Mesothelial cell of epicardium (in vitro differentiated cells): Measurements from ENCODE around the gene ZFP28. TPM values are rescaled to one million over a fixed set of nuclear protein-coding genes. Genes with fewer than 3 reads are reported as not detected.

Experiments
- DNase-seq, 2 experiments: peaks; one replicate each; pipeline ENCODE4 v3.0.0; 2021; ENCODE audit warnings: low spot score in 2 of 2; ENCODE audit not compliant: unreplicated experiment in 2 of 2
- H3K27ac Mint-ChIP-seq: 2 replicates; pipeline ENCODE4 v1.8.0; 2021; ENCODE audit warnings: mixed read lengths
- H3K27me3 Mint-ChIP-seq: 2 replicates; pipeline ENCODE4 v1.8.0; 2021; ENCODE audit warnings: low read depth, mixed read lengths
- H3K36me3 Mint-ChIP-seq: 2 replicates; pipeline ENCODE4 v1.8.0; 2021; ENCODE audit warnings: mixed read lengths
- H3K4me1 Mint-ChIP-seq: 2 replicates; pipeline ENCODE4 v1.8.0; 2021; ENCODE audit warnings: mixed read lengths
- H3K4me3 Mint-ChIP-seq: 2 replicates; pipeline ENCODE4 v1.8.0; 2021; ENCODE audit warnings: mild to moderate bottlenecking, moderate library complexity, mixed read lengths
- H3K9me3 Mint-ChIP-seq: 2 replicates; pipeline ENCODE4 v1.8.0; 2021; ENCODE audit warnings: mixed read lengths
- CTCF ChIP-seq: fragments of 200-600 bp; sonication (generic); IDR thresholded peaks from one replicate; pipeline ENCODE4 v1.5.0; 2021; ENCODE audit warnings: antibody characterized with exemption; ENCODE audit not compliant: unreplicated experiment
- total RNA-seq: library from RNA; stranded (reverse); gene quantifications from 3 replicates; pipeline ENCODE4 v1.2.1, GENCODE V29; 2021

ZFP28 gene
- total RNA-seq, 1 donor from 2014 or later = 10.7 TPM

- H3K36me3 Mint-ChIP-seq = peaks cover 12% of the 10 kb centered on the region
- H3K4me3 Mint-ChIP-seq = no peak overlapping the region
- TF ChIP-seq CTCF = no peak
- H3K27me3 Mint-ChIP-seq = no peaks in the 10 kb centered on the region
- no peak for DNase-seq
- peaks cover 71% of the 10 kb centered on the region for H3K9me3 Mint-ChIP-seq
- H3K4me1 Mint-ChIP-seq = no peaks in the 10 kb centered on the region
- no peak overlapping the region for H3K27ac Mint-ChIP-seq
Observed at GRCh38 chr19:56525214-56525860, 13.4 kb upstream of the ZFP28 start.

GRCh38 chr19:56537442-56537841, 1.3 kb upstream of the ZFP28 start:
- no peak for TF ChIP-seq CTCF
- Mint-ChIP-seq H3K4me1 (peaks cover 8% of the 10 kb centered on the region), H3K36me3 (peaks cover 27% of the 10 kb centered on the region), H3K9me3 (peaks cover 63% of the 10 kb centered on the region), H3K4me3 (peak overlapping the region; percentile 92), H3K27me3 (no peaks in the 10 kb centered on the region), H3K27ac (peak overlapping the region; percentile 93)
- DNase-seq = no peak

GRCh38 chr19:56538254-56538760, 441 bp upstream of the ZFP28 start:
- Mint-ChIP-seq H3K27me3 (no peaks in the 10 kb centered on the region), H3K4me1 (peaks cover 8% of the 10 kb centered on the region), H3K9me3 (peaks cover 59% of the 10 kb centered on the region), H3K27ac (peak overlapping the region; percentile 93), H3K36me3 (peaks cover 29% of the 10 kb centered on the region), H3K4me3 (peak overlapping the region; percentile 92)
- peak; percentile 75 to 87 for DNase-seq
- TF ChIP-seq CTCF = no peak

- no peak for DNase-seq
- H3K4me3 Mint-ChIP-seq = no peak overlapping the region
- no peaks in the 10 kb centered on the region for H3K27me3 Mint-ChIP-seq
- no peak overlapping the region for H3K27ac Mint-ChIP-seq
- H3K4me1 Mint-ChIP-seq = peaks cover 8% of the 10 kb centered on the region
- peaks cover 65% of the 10 kb centered on the region for H3K9me3 Mint-ChIP-seq
- TF ChIP-seq CTCF = no peak
- peaks cover 74% of the 10 kb centered on the region for H3K36me3 Mint-ChIP-seq
Observed at GRCh38 chr19:56543776-56544175, 5.0 kb downstream of the ZFP28 start.

- Mint-ChIP-seq H3K4me3 (no peak overlapping the region), H3K36me3 (peaks cover 79% of the 10 kb centered on the region), H3K27me3 (no peaks in the 10 kb centered on the region), H3K27ac (no peak overlapping the region), H3K4me1 (no peaks in the 10 kb centered on the region), H3K9me3 (peaks cover 69% of the 10 kb centered on the region)
- DNase-seq = no peak
- TF ChIP-seq CTCF = no peak
Observed at GRCh38 chr19:56547535-56547934, 8.8 kb downstream of the ZFP28 start.
